GM19025 (cell line): ENCODE measurements around the gene MAP2K7.
"Not testable (repeated sequence)": the region's sequence is repeated elsewhere in the genome, so short reads cannot be mapped to it uniquely, and the experiment has no call there.

Source experiments
- ATAC-seq: cut with Tn5 transposase; IDR thresholded peaks from one replicate; pipeline ENCODE4 v1.9.1; 2021; ENCODE audit warnings: mild to moderate bottlenecking, low read depth, moderate library complexity; ENCODE audit not compliant: unreplicated experiment

The MAP2K7 gene

GRCh38 chr19:7959211-7959610 lies 55.5 kb downstream of the MAP2K7 start:
- no peak for ATAC-seq

- ATAC-seq = not testable (repeated sequence)
These were observed 57.4 kb downstream of the MAP2K7 start for GRCh38 chr19:7961082-7961481.

GRCh38 chr19:7961920-7962626 lies 58.4 kb downstream of the MAP2K7 start:
- no peak for ATAC-seq

- ATAC-seq = no peak
These were observed 59.1 kb downstream of the MAP2K7 start for GRCh38 chr19:7962644-7963268.

GRCh38 chr19:7963566-7963965 lies 59.9 kb downstream of the MAP2K7 start:
- no peak for ATAC-seq
